ENCODE measurements around the gene TTLL1.
A peak's percentile ranks its signal among the peaks of the same experiment; 100 is the strongest.
"Not testable (repeated sequence)": the region's sequence is repeated elsewhere in the genome, so short reads cannot be mapped to it uniquely, and the experiment has no call there.

The TTLL1 gene

DNA sequence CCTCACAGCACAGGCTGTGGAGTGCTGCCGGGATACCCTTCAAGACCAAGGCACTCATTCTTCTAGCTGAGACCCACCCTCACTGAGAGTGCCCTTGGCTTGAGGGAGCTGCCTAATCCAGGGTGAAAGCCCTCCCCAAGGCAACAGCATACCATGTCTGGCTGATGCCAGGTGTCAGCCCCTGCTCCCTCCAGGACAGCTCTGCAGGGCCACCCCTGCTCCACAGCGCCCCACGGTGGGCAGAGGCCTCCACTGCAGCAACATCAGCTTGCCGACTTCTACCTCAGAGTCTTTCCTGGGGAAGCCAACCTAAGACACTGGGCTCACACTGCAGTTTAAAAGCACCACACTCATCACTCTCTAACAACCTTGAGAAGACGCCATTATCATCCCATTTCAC, 29.0 kb downstream of the TTLL1 start:
- no peak for DNase-seq

DNA sequence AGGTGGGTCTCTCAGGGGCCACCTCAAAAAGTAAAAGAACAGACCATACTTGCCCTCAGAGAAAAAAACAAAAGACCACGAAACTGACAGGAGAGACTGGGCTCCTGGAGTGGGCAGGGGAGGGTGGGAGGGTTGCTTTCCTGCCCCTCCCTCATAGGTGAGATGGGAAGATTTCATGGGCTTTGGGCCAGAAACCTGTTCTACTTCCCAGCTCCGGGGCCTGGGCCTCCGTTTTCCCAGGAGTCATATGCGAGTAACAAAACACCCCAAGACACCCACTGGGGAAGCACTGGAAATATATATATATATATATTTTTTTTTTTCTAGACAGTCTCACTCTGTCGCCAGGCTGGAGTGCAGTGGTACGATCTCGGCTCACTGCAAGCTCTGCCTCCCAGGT, 31.6 kb downstream of the TTLL1 start:
- DNase-seq, result no peak

DNA sequence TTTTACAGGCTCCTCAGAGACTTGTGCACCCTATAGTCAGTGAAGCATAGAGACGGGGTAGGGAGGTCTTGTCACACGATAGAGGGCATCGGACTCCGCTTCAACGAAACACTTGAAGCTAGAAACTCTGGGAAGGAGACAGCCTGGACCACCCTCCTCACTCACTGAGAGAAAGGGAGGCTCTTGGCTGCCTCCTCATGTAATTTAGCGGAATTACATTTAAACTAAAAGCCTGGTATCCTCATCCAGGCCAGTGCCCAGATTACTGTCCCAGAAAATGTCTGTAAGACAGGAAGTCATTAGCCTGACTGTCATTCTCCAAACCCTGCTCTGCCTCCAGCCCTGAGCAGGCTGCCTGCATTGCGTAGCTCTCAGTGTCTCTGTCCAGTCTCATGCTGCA, 36.0 kb downstream of the TTLL1 start:
- no peak for DNase-seq

DNA sequence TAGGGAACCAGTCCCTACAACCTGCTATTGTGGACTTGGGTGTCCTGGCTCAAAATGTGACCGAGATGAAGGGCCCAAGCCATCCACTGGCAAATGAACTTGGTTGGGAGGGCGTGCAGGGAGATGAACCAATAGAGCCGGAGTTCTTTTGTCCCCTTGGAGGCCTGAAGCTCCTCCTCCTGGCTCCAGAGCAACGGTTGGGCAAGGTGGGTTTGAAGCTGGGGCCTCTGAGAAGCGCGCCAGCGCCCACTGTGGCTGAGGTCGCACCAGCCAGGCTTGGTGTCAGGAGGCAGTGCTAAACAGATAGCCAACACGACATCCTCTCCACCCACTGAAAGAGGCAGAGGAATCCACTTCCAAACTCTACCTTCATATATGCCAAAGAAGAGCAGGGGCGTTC, 38.2 kb downstream of the TTLL1 start:
- no peak for DNase-seq

DNA sequence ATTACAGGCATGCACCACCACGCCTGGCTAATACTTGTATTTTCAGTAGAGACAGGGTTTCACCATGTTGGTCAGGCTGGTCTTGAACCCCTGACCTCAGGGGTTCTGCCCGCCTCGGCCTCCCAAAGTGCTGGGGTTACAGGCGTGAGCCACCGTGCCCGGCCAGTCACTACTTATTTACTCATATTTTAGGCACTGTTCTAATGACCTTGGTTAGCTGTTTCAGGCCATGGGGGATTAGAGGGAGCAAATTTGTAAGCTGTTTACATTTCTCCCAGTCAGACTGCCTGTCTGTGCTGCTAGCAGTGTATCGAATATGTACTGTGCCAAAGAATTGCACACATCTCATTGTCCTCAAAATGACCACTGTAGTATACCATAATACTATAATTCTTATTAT, 41.6 kb downstream of the TTLL1 start:
- no peak for DNase-seq

DNA sequence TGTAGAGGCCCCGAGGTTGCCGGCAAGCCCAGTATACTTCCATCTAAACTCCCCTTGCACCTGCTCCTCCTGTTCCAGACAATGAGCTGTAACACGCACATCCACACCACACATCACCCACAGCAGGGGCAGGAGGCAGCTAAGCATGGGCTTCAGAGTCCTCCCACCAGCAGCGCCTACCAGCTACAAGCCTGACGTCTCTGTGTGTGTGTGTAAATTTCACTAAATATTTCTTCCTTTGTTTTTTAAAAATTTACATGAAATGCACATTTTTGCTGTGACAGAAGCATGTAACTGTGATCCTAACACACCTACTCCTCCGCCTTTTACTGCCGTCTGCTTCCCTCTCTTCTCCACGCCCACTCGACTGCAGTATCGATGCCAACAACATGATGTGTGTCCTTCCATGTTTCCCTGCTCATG, 44.9 kb downstream of the TTLL1 start:
- no peak for DNase-seq

DNA sequence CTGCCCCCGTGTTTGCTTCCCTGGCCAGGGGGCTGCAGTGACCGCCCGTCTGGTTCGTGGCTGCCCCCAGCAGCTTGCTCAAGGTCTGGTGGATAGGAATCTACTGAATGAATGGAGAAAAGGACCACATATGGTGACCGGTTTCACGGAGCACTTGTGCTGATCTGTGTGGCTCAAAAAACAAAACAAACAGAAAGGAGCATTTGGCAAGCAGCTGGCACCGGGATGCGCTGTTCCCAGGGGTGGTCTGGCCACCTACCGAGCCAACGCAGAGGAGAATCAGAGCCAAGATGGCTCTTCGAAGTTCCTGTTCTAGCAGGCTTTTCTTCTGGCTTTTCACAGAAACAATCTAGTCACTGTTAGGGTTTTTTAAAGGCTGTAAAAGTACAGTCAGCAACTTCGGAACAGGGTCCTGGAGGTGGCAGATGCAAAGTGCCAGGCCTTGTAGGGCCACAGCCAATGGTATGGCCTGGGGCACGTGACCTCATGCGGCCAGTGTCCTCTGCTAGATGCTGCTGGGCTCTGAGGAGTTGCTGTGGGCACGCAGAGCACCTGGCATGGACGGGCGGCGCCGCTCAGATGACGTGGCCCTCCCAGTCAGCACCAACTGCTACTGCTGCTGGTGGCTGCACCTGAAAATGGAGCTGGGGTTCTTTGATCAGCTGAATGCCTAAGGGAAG, 47.0 kb downstream of the TTLL1 start:
- no peak for DNase-seq

DNA sequence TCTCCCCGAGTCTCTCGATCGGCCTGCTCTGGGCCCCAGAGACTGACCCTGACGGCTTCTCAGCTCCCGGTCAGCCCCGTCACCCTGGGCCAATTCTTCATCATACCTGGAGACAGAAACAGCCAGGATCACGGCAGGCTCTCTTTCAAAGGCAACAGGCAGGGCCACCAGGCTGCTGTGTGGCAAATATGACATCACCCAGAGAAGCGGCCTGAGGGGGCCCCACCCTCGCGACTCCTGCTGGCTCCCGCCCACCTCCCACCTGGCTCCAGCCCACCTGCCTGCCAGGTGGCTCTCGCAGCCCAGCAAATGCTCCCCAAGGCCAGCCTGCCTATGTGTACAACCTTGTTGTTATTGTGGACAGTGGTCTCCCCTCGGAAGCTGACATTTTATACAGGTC, 49.4 kb downstream of the TTLL1 start:
- DNase-seq, result no peak

DNA sequence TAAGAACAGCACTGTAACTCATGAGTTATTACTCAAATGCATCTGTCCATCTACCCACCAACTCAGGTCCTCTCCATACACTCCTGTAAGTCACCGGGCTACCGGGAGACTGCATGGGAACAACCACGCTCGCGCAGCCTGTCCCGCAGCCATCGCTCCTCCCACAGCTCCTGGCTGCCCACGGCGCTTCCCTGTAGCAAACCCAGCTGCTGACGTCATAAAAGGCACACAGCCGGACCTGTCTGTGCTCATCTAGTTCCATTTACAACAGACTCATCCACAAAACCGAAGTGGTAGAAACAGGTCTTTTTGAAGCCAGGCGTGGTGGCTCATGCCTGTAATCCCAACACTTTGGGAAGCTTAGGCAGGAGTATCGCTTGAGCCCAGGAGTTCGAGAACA, 50.9 kb downstream of the TTLL1 start:
- DNase-seq, result no peak

DNA sequence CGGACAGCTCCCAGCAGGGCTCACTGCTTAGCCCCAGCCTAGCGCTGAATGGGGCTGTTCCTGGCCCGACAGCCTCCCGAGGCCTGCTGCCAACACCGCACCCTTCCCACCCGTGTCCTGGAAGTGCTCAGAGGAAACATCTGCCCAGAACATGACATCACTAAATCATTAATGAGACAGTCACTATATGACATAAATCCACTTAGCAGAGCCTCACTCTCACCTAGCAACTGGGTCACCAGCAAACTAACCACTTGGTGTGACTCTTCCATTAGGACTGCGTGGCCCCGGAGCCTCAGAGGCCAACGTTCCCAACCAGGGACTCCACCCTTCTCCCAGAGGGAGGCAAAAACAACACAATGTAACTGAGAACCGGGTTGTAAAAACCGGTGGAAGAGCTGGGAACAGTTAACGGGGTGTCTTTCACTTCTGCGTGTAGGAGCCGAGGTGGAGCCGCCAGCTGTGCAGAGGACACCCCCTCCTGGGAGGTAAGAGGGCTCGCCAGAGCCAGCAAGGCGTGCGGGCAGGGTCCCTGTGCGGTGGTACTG, 52.8 kb downstream of the TTLL1 start:
- peak; percentile 71 for DNase-seq

DNA sequence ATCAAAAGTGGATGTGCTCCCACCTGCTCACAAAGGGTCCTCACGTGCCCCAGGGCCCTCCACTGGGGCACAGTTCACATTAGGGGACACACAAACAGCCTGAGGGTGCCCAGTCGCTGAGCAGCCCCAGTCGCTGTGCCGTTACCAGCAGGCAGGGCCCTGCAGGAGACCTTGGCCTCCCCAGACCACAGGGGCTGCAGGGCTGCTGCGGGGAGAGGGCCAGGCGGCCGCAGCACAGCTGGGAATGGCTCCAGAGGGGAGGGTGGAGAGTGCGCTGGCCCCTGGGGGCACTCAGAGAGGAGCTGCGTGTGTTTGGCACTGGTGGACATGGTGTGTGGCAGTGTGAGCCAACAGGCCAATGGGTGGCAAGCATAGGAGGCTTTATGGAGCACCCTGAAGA, 53.9 kb downstream of the TTLL1 start:
- no peak for DNase-seq

DNA sequence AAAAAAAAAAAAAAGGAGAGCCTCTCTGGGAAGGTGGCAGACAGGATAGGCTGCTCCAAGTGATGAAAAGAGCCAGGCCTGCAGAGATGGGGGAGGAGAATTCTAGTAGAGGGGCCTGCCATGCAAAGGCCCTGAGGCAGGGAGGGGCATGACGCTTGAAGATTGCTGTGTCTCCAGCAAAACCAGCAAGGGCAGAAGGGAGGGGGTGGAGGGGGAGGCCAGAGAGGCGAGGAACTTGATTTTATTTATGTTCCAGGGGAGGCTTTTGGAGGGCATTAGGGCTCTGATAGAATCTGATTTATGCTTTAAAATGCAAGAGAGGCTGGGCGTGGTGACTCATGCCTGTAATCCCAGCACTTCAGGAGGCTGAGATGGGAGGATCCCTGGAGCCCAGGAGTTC, 57.6 kb downstream of the TTLL1 start:
- DNase-seq, result no peak

DNA sequence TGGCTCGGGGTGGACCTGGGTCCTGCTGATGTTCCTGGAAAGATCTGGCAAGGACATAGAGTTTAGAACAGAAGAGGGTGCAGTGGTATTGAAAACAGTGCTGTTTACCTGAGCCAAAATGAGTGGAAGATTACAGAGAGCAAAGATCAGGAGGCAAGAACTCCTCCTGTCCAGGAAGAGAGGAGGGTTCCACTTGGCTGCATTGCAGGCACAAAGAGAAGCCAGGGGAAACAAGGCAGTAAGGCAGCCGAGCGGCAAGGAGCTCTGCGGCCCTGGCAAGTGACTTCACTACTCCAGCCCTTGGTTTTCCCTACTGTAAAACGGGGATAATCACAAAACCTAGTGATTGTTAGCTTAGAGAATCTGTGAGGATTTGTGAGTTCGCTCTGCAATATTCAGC, 70.6 kb downstream of the TTLL1 start:
- DNase-seq, result no peak

DNA sequence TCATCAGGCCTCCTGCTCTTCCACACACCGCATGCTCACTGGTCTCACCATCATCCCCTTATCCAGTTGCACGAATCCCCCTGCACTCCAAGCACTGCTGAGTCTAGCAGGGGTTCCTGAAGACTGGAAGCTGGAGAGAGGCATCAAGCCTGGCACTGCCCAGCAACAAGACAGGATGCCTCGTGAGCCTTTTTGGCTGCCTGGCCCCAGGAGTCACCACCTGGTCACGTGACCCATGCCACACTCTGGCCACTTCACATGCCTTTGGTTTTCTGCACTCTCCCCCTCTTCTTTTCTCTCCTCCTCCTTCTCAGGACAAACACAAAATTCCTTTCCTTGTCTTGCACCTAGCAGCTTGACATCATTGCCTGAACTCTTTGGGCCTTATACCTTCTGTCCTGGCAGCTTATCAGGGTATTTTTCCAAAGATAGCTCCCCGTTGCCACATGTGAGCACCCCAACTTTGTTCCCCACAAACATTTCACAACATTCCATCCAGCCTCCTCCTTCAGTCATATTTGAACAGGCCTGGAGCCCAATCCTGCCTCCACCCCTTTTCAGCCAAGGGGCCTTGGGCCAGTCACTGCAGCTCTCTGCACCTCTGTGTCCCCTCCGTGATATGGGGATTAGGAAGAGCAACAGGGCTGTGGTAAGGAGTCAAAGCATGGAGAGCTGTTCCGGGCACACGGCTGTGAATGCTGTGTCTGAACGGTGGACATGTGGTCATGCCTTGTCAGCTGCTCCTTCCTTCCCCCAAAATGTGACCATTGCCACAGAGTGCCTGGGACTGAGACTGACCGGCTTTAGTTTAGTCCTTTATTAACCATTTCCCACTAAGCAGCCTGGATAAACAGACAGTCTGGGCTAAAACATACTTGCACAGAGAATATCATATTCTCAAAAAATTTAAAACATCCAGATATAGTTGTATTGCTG, 71.4 kb downstream of the TTLL1 start:
- no peak for DNase-seq

DNA sequence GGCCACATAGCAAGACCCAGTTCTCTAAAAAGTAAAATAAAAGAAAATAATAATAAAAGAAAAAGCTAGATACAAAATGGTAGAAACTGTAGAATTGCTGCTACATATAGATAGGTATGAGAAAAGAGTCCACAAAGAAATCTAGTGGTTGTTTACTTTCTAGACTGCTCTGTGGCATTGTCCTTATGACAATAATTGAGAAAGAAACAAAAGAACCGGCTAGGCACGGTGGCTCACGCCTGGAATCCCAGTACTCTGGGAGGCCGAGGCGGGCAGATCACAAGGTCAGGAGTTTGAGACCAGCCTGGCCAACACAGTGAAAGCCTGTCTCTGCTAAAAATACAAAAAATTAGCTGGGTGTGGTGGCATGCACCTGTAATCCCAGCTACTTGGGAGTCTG, 73.0 kb downstream of the TTLL1 start:
- DNase-seq, result not testable (repeated sequence)

DNA sequence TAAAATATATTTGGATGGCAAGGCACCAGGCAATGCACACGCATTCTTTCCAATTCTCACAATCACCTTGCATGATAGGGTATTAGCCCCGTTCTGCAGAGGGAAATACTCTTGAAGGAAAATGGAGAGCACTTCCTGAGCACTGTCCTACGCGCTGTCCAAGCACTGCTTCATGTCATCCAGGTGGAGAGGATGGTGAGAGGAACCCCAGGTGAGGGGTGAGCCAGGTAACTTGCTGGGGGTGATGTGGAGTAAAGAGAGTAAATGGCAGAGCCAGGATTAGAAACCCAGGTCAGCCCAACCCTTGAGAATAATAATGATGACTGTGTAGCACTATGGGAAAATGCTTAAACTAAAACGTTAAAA, 73.5 kb downstream of the TTLL1 start:
- DNase-seq, result no peak

DNA sequence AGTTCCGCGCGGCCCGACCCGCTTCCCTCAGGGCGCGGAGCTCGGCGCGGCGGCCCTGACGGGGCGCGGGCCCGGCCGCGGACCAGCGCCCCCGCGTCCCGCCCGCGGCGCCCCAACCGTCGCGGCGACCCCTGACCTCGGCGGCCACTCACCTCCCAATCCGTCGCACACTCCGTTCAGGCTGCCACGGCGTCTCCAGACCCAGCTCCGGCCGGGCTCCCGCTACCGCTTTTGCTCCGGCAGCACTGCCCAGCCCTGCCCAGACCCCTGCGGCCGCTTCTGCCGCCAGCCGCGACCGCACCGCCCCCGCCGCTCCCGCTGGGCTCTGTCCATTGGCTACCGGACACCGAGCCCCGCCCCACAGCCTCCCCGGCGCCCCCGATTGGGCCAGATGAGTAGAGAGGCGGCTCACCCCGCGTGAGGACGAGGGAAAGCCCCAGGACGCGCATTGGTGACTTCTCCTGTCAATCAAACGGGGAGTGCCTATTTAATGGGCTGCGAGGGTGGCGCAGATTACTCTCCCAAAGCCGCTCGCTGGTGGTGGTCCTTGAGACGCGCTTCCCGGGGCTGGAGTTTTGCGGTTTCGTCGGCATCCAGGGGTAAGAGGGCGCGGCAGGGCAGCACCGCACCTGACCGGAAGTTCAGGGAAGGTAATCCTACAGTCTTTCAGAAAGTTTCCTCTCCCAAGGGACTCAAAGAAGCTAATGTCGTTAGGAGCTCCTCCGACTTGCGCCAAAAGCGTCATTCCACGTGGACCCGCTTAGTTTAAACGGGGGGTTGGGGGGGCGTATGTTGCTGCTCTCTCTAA, 74.1 kb downstream of the TTLL1 start, which contains the start of gene PACSIN2:
Gene PACSIN2, minus strand, starts transcription at position 281 of the 808 bp plus-strand sequence. CDS start 103,069 bp downstream, outside the sequence.
- peak; percentile 100 for DNase-seq

DNA sequence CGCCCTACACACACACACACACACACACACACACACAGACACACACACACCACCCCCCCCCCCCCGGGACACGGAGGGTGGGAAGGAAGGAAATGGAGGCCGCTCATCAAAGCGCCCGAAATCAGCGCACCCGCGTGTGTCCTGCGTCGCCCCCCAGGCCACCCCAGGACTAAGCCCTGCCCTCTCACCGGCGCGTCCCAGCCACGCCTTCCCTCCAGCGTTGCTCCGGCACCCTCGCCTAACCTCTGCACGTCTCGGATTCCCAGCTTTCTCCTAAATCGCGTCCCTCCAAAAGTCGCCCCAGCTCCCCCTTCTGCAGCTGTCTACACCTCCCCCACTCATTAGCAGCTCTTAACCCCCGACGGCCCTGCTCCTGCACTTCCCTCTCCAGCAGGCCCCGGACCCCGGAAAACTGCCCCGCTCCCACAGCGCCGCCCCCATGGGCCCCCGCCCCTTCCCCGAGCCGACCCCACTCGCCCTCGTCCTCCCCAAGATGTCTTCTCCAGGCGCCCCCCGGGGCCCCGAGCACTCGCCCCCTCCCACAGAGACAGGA, 74.8 kb downstream of the TTLL1 start:
- DNase-seq, result peak; percentile 76

DNA sequence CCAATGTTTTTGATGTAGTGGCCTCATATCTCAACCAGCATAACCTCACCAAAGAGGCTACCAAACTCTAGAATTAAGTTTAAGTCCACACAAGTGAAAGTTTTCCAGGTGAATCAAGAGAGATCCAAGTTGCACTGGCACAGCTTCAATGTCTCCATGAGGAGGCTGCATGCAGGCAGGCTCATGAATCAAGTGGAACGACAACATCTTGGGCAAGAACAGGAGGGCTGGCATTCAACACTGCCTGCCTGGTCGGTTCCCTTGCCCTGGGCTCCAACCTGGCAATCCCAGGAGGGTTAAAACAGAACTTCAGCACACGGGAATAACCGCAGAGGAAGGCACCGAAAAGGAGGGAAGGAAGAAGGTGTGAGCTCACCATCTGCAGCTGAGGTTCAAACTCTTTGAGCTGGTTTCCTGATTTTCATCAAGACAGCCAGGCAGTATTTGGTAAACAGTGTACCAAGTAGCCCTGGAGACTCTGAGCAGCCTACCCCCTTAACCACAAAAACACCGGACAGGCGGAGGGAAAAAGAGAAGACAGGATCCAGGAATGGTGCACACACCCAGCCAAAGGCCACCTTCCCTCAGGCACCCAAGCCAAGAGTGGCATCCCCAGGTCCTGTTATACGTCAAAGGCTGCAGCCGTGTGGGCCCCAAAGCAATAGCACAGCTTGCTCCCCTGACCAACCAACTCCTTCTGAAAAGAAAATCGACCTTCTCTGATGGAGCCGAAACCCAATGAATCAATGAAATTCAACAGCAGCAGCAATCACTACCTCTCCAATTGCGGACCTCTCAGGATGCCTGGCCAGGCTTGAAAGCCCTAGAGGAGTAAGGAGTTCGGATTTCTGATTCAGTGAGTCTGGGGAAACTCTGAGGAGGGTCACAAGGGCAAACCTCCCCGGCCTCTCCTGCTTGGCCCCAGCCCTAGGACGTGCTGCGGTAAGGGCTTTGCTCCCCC, 75.6 kb downstream of the TTLL1 start:
- no peak for DNase-seq

DNA sequence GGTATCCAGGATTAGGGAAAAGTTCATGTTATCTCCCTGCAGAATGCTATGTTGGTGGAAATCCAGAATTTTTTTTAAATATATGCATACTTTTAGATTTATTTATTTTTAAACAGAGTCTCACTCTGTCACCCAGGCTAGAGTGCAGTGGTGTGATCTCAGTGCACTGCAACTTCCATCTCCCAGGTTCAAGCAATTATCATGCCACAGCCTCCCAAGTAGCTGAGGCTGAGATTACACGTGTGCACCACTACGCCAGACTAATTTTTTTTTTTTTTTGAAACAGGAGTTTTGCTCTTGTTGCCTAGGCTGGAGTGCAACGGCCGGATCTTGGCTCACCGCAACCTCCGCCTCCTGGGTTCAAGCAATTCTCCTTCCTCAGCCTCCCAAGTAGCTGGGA, 76.8 kb downstream of the TTLL1 start:
- no peak for DNase-seq

DNA sequence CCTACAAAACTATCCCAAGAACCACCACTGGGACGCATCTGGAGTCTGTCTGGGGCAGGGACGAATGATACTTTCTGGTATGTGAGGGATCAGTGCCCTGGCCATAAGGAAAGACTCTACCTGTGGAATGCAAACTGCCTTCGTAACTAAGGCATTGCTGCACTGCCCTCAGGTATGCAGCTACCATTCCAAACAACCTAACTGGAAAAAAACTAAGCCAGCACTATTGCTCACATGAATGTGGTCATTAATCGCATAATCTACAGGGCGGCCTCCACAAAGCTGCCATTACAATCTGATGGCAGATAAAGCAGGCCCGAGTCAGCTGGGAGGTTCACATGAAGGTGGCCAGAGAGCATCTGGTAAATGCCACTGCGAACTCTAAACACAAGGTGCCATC, 78.1 kb downstream of the TTLL1 start:
- DNase-seq, result no peak

DNA sequence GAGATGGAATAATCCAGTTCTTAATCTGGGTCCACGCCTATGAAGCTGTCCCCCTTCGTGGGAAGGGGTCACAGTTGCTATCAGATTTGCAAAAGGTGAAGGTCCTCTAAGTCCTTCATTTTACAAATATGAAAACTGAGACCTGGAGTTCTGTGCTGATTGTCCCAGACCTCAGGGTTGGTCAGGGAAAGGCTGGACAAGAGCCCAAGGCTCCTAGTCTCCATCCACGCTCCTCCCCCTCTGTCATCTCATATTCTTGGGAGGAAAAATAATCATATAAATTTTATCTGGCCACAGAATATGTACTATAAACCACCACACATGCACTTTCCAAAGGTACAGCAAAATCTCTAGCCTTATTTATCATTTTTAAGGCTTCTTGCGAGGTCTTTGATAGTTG, 79.7 kb downstream of the TTLL1 start:
- no peak for DNase-seq

All from right forelimb (tissue), 1 donor.